Vagina (tissue), 2 donors: ENCODE results near the gene PAK3.
A peak's percentile ranks its signal among the peaks of the same experiment; 100 is the strongest.

ENCODE experiments used
- CTCF ChIP-seq, 3 experiments: fragments of 450-650 bp in 2 of 3; fragments of 200-600 bp in 1 of 3; sonication (generic) in 1 of 3; IDR thresholded peaks; one replicate each; pipeline ENCODE4 v1.5.1; 2017 to 2019; ENCODE audit warnings: antibody characterized with exemption in 3 of 3, mild to moderate bottlenecking in 2 of 3, moderate library complexity in 2 of 3
- POLR2A ChIP-seq, 2 donors: fragments of 450-650 bp; IDR thresholded peaks; one replicate each; pipeline ENCODE4 v1.6.1; 2017; ENCODE audit warnings: antibody characterized with exemption in 2 of 2, mild to moderate bottlenecking in 2 of 2, moderate library complexity in 2 of 2
- POLR2AphosphoS5 ChIP-seq, 2 donors: sonication (generic); formaldehyde crosslinking; IDR thresholded peaks; one replicate each; pipeline ENCODE4 v1.9.0; 2017; ENCODE audit warnings: antibody characterized with exemption in 2 of 2, mild to moderate bottlenecking in 2 of 2, low read depth in 1 of 2; ENCODE audit not compliant: insufficient read depth in 1 of 2

- TF ChIP-seq CTCF (IDR thresholded peaks at IDR 0.05): no peak
- no peak for TF ChIP-seq POLR2A (IDR thresholded peaks at IDR 0.05)
- peak; percentile 23 to 60 for TF ChIP-seq POLR2AphosphoS5 (IDR thresholded peaks at IDR 0.05; ENCODE audit: insufficient read depth in 1 of 2, low read depth in 1 of 2)
Observed at GRCh38 chrX:111095974-111096895, at the start of gene PAK3.
